DMS79 treated with DMSO at 0.1 percent for 48 hours (cell line): ENCODE measurements around the gene ESYT2.

Experiments
- DNase-seq: peaks from one replicate; lab custom pipeline; 2025; lab: John Stamatoyannopoulos, UW

ESYT2 gene

DNA sequence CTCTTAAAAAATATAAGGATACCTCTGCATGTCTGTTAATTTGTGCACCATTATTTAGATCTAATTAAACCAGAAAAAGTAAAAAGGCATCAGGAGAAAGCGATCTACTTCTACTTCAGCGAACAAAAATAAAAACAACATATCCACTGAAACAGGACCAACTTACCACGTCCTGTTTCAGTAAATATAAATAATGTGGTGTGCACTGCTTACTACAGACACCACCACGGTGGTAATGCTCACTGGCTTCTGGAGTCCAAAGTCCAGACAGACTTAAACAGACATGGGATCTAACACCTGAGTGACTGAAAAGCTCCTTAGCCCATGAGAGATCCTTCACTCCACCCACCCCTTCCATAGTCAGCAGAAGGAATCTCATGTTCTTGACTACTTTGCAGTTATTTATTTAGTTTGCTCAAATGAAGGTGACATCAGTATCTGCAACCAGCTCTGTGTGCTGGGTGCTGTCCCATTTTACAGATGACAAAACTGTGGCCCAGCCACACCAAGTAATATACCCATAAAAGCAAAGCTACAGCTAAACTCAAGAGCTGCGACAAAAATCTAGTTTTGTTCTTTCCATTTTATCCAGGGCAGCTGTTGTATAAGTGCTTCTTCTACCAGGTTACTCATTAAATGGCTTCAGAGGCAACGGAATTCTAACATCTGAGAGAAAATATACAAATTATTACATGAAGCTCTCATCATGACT is 62.6 kb downstream of the ESYT2 start:
- DNase-seq = no peak

GRCh38 chr7:158765020-158765419 is 64.3 kb downstream of the ESYT2 start:
- DNase-seq = no peak

- no peak for DNase-seq
Observed at GRCh38 chr7:158763454-158764033, 65.8 kb downstream of the ESYT2 start.

- no peak for DNase-seq
Observed at GRCh38 chr7:158761945-158762344, 67.4 kb downstream of the ESYT2 start.

- no peak for DNase-seq
Observed at GRCh38 chr7:158760936-158761335, 68.4 kb downstream of the ESYT2 start.

- DNase-seq = no peak
Observed at GRCh38 chr7:158760445-158760764, 68.9 kb downstream of the ESYT2 start.

GRCh38 chr7:158759749-158760444 is 69.4 kb downstream of the ESYT2 start:
- DNase-seq = peak; percentile 64

GRCh38 chr7:158759245-158759614 is 70.1 kb downstream of the ESYT2 start:
- peak; percentile 14 for DNase-seq

GRCh38 chr7:158758586-158759244 is 70.6 kb downstream of the ESYT2 start:
- DNase-seq = no peak

GRCh38 chr7:158757404-158757989 is 71.8 kb downstream of the ESYT2 start:
- no peak for DNase-seq

DNA sequence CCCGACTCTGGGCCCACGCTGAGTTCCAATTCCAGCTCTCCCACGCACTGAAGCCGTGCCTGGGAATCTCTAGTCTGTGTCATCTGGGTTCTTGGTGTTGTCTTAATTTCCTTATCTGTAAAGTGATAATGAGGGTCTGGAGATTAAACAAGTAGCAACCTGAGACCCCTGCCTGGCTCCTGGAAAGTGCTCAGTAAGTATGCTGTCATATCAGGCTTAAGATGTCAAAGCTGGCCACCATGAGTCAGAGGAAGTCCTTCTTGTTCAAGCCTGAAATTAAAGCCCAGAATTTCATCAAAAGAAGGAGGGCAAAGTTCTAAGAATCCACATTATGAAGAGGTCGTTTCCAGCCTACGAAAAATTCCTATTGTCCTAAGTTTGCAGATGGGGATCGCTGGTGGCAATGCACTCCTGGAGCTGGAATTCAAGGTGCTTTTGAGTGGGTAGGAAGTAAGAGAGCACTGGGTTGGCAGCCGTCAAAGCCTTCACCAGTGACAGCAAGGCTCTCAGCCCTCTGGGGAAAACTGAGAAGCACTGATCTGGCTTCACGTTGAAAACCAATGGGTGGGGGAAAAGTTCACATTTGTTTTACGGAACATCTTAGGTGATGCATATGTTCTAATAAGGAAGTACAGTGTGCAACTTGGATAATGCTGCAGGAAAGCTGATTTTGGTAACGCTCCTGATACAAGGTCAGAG is 74.4 kb downstream of the ESYT2 start:
- DNase-seq = no peak

GRCh38 chr7:158753900-158754299 is 75.4 kb downstream of the ESYT2 start:
- DNase-seq = no peak

GRCh38 chr7:158751751-158752150 is 77.6 kb downstream of the ESYT2 start:
- no peak for DNase-seq

GRCh38 chr7:158751199-158751598 is 78.1 kb downstream of the ESYT2 start:
- no peak for DNase-seq

GRCh38 chr7:158750702-158751101 is 78.6 kb downstream of the ESYT2 start:
- DNase-seq = no peak

- DNase-seq = no peak
Observed at GRCh38 chr7:158749396-158749795, 79.9 kb downstream of the ESYT2 start.

- DNase-seq = no peak
Observed at GRCh38 chr7:158748335-158748734, 81.0 kb downstream of the ESYT2 start.

GRCh38 chr7:158747408-158747807 is 81.9 kb downstream of the ESYT2 start:
- no peak for DNase-seq

DNA sequence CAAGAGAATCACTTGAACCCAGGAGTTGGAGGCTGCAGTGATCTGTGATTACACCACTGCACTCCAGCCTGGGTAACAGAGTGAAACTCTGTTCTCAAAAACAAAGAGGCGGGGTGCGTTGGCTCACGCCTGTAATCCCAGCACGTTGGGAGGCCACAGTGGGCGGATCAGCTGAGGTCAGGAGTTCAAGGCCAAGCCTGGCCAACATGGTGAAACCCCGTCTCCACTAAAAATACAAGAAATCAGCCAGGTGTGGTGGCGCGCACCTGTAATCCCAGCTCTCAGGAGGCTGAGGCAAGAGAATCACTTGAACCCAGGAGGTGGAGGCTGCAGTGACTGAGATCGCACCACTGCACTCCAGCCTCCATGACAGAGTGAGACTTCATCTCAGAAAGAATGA is 82.4 kb downstream of the ESYT2 start:
- no peak for DNase-seq

- no peak for DNase-seq
Observed at GRCh38 chr7:158745057-158745715, 84.1 kb downstream of the ESYT2 start.

- DNase-seq = no peak
Observed at GRCh38 chr7:158744070-158744469, 85.2 kb downstream of the ESYT2 start.
